NT2/D1 (cell line): ENCODE results near the gene RBM47.

ENCODE experiments used
- SUZ12 ChIP-seq: IDR thresholded peaks from 2 replicates; pipeline ENCODE4 v1.6.1; 2011; ENCODE audit not compliant: insufficient read length, insufficient read depth; ENCODE audit errors: extremely low read depth
- ZNF274 ChIP-seq: IDR thresholded peaks from 2 replicates; pipeline ENCODE4 v1.6.1; 2011; ENCODE audit warnings: mild to moderate bottlenecking, low read depth, low read length

- TF ChIP-seq SUZ12, result no peak
- TF ChIP-seq ZNF274, result no peak
Measured at GRCh38 chr4:40550948-40551462, 78.7 kb downstream of the RBM47 start.
